KMS-11 (cell line): ENCODE results near the gene SLC7A1.

Experiments
- H2AFZ ChIP-seq: fragments of 200-600 bp; sonication (generic); 2 replicates; pipeline ENCODE4 v1.6.1; 2016; ENCODE audit warnings: antibody characterized with exemption, mixed run types, low read depth
- H3K27ac ChIP-seq: fragments of 200-600 bp; sonication (generic); 2 replicates; pipeline ENCODE4 v1.6.1; 2016; ENCODE audit warnings: mild to moderate bottlenecking, mixed run types
- H3K27me3 ChIP-seq: fragments of 200-600 bp; sonication (generic); 2 replicates; pipeline ENCODE4 v1.6.1; 2017; ENCODE audit warnings: mild to moderate bottlenecking, low read depth, mixed run types, moderate library complexity; ENCODE audit not compliant: insufficient read depth
- H3K36me3 ChIP-seq: fragments of 200-600 bp; sonication (generic); 2 replicates; pipeline ENCODE4 v1.6.1; 2017; ENCODE audit warnings: mild to moderate bottlenecking, mixed run types; ENCODE audit not compliant: insufficient read depth
- H3K4me1 ChIP-seq: fragments of 200-600 bp; sonication (generic); 2 replicates; pipeline ENCODE4 v1.6.1; 2016; ENCODE audit warnings: mild to moderate bottlenecking, low read depth, mixed run types; ENCODE audit not compliant: poor library complexity, severe bottlenecking
- H3K4me2 ChIP-seq: fragments of 200-600 bp; sonication (generic); 2 replicates; pipeline ENCODE4 v1.7.0; 2016; ENCODE audit warnings: mild to moderate bottlenecking, mixed run types
- H3K4me3 ChIP-seq: fragments of 200-600 bp; sonication (generic); IDR thresholded peaks from 2 replicates; pipeline ENCODE4 v1.6.1; 2017; ENCODE audit warnings: low read depth, low read length, mixed read lengths; ENCODE audit not compliant: insufficient read depth
- H3K79me2 ChIP-seq: fragments of 200-600 bp; sonication (generic); 2 replicates; pipeline ENCODE4 v1.6.1; 2016; ENCODE audit warnings: low read depth, mixed run types; ENCODE audit not compliant: insufficient read depth
- H3K9ac ChIP-seq: fragments of 200-600 bp; sonication (generic); 2 replicates; pipeline ENCODE4 v1.6.1; 2016; ENCODE audit warnings: mild to moderate bottlenecking, mixed run types
- H4K20me1 ChIP-seq: fragments of 200-600 bp; sonication (generic); 2 replicates; pipeline ENCODE4 v1.6.1; 2016; ENCODE audit warnings: mild to moderate bottlenecking, mixed run types; ENCODE audit not compliant: insufficient read depth
- TF ChIP-seq, protein P1 (sequence below): fragments of 200-600 bp; sonication (generic); conservative IDR thresholded peaks from 2 replicates; pipeline ENCODE4 v1.6.1; 2017; ENCODE audit warnings: low read depth, mild to moderate bottlenecking, antibody characterized with exemption, low read length, moderate library complexity, mixed read lengths

The SLC7A1 gene

DNA sequence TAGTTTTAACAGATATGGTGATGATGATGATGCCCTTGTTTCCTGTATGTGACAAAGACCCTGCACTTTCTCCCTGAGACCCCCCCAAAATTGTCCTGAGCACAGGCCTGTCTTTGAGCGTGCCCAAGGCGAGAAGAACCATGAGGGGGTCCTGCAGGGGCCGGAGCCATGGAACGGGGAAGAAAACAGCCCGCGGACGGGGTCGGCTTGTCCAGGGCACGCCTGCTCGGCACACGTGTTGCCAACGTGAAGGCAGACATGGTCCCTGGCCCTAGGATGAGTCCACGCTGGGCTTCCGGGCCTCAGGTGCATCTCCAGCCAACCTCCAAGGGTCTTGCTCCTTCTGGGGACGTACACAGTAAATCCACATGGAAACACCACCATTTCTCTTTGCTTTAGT lies 90.8 kb downstream of the SLC7A1 start:
- Histone ChIP-seq H3K9ac (no peak overlapping the region), H2AFZ (no peak overlapping the region), H3K36me3 (no peaks in the 10 kb centered on the region), H3K27me3 (no peaks in the 10 kb centered on the region), H3K79me2 (no peaks in the 10 kb centered on the region), H3K27ac (no peak overlapping the region), H3K4me1 (peaks cover 21% of the 10 kb centered on the region), H3K4me2 (no peak overlapping the region), H3K4me3 (no peak overlapping the region), H4K20me1 (no peaks in the 10 kb centered on the region)
- TF ChIP-seq, protein P1, sequence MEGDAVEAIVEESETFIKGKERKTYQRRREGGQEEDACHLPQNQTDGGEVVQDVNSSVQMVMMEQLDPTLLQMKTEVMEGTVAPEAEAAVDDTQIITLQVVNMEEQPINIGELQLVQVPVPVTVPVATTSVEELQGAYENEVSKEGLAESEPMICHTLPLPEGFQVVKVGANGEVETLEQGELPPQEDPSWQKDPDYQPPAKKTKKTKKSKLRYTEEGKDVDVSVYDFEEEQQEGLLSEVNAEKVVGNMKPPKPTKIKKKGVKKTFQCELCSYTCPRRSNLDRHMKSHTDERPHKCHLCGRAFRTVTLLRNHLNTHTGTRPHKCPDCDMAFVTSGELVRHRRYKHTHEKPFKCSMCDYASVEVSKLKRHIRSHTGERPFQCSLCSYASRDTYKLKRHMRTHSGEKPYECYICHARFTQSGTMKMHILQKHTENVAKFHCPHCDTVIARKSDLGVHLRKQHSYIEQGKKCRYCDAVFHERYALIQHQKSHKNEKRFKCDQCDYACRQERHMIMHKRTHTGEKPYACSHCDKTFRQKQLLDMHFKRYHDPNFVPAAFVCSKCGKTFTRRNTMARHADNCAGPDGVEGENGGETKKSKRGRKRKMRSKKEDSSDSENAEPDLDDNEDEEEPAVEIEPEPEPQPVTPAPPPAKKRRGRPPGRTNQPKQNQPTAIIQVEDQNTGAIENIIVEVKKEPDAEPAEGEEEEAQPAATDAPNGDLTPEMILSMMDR: no peak

- Histone ChIP-seq H3K79me2 (no peaks in the 10 kb centered on the region), H3K4me3 (no peak overlapping the region), H3K27ac (no peak overlapping the region), H3K4me2 (no peak overlapping the region), H3K27me3 (no peaks in the 10 kb centered on the region), H3K36me3 (no peaks in the 10 kb centered on the region), H3K9ac (no peak overlapping the region), H2AFZ (no peak overlapping the region), H4K20me1 (no peaks in the 10 kb centered on the region), H3K4me1 (peaks cover 12% of the 10 kb centered on the region)
- TF ChIP-seq, protein P1: no peak
These were observed 92.2 kb downstream of the SLC7A1 start for GRCh38 chr13:29503041-29503837.

GRCh38 chr13:29502391-29503008 lies 93.0 kb downstream of the SLC7A1 start:
- no peak overlapping the region for H2AFZ ChIP-seq
- no peak overlapping the region for H3K4me3 ChIP-seq
- H3K4me1 ChIP-seq: peaks cover 6% of the 10 kb centered on the region
- H3K27ac ChIP-seq: no peak overlapping the region
- TF ChIP-seq, protein P1: no peak
- no peaks in the 10 kb centered on the region for H3K27me3 ChIP-seq
- no peak overlapping the region for H3K4me2 ChIP-seq
- H3K79me2 ChIP-seq: no peaks in the 10 kb centered on the region
- no peaks in the 10 kb centered on the region for H4K20me1 ChIP-seq
- H3K9ac ChIP-seq: no peak overlapping the region
- H3K36me3 ChIP-seq: no peaks in the 10 kb centered on the region

DNA sequence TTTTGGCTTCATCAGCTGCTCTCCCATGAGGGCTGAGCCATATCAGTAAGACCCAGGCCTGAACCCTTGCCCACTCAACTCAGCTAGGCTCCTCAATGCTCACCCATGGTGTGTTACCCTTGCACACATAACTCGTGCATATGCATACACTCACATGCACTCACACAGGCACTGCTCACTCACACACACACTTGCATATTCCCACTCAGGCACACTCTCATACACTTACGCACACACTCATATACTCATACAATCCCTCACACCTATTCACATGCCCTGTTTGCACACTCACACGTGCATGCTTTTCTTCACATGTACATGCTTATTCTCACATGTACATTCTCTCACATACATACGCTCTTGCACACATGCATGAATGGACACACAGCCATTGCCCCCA lies 93.8 kb downstream of the SLC7A1 start:
- Histone ChIP-seq H3K27ac (no peak overlapping the region), H3K4me2 (no peak overlapping the region), H3K27me3 (no peaks in the 10 kb centered on the region), H3K79me2 (no peaks in the 10 kb centered on the region), H4K20me1 (no peaks in the 10 kb centered on the region), H2AFZ (no peak overlapping the region), H3K9ac (no peak overlapping the region), H3K36me3 (no peaks in the 10 kb centered on the region), H3K4me3 (no peak overlapping the region), H3K4me1 (peaks cover 6% of the 10 kb centered on the region)
- TF ChIP-seq, protein P1: no peak
